Suprapubic skin (tissue), 3 donors: ENCODE results near the gene AHRR.

ENCODE experiments used
- CTCF ChIP-seq, 2 donors: fragments of 200-600 bp in 1 of 2; fragments of 450-650 bp in 1 of 2; sonication (generic) in 1 of 2; IDR thresholded peaks; one replicate each; pipeline ENCODE4 v1.5.1; 2016 to 2019; ENCODE audit warnings: antibody characterized with exemption in 2 of 2, mild to moderate bottlenecking in 1 of 2, moderate library complexity in 1 of 2
- POLR2A ChIP-seq, 2 donors: fragments of 450-650 bp; IDR thresholded peaks; one replicate each; pipeline ENCODE4 v1.6.1; 2017; ENCODE audit warnings: antibody characterized with exemption in 2 of 2, mild to moderate bottlenecking in 2 of 2, moderate library complexity in 2 of 2

- TF ChIP-seq POLR2A (IDR thresholded peaks at IDR 0.05) (no peak), CTCF (IDR thresholded peaks at IDR 0.05) (no peak)
These were observed 837 bp upstream of the AHRR start for GRCh38 chr5:320524-321229.
